Glomerular endothelial cell (primary cell): ENCODE results near the gene SPATA46. TPM values are rescaled to one million over a fixed set of nuclear protein-coding genes. Genes with fewer than 3 reads are reported as not detected.

Experiments used
- DNase-seq: peaks from one replicate; pipeline ENCODE4 v3.0.0-alpha.2; 2011; ENCODE audit warnings: low read depth, low spot score; ENCODE audit errors: extremely low read depth
- total RNA-seq: library from RNA; depleted of rRNA; stranded (reverse); fragments of >200 nt; gene quantifications from 2 replicates; pipeline ENCODE4 v1.2.3, GENCODE V29; 2015

Gene SPATA46
- total RNA-seq, 1 donor from 2014 or later: not detected

GRCh38 chr1:162391790-162392563 is 15.3 kb upstream of the SPATA46 start:
- DNase-seq: no peak

- no peak for DNase-seq
Observed at GRCh38 chr1:162390396-162391185, 13.9 kb upstream of the SPATA46 start.

- no peak for DNase-seq
Observed at GRCh38 chr1:162389971-162390370, 13.3 kb upstream of the SPATA46 start.

- DNase-seq: no peak
Observed at GRCh38 chr1:162389021-162389818, 12.6 kb upstream of the SPATA46 start.

- no peak for DNase-seq
Observed at GRCh38 chr1:162388615-162389014, 12.0 kb upstream of the SPATA46 start.

- no peak for DNase-seq
Observed at GRCh38 chr1:162388083-162388594, 11.5 kb upstream of the SPATA46 start.

GRCh38 chr1:162387226-162388082 is 10.8 kb upstream of the SPATA46 start:
- no peak for DNase-seq

- no peak for DNase-seq
Observed at GRCh38 chr1:162386292-162387225, 9.9 kb upstream of the SPATA46 start.

GRCh38 chr1:162385702-162386101 is 9.0 kb upstream of the SPATA46 start:
- DNase-seq: no peak

- DNase-seq: no peak
Observed at GRCh38 chr1:162385280-162385623, 8.6 kb upstream of the SPATA46 start.

GRCh38 chr1:162384601-162385279 is 8.1 kb upstream of the SPATA46 start:
- DNase-seq: no peak

GRCh38 chr1:162384116-162384515 is 7.5 kb upstream of the SPATA46 start:
- DNase-seq: no peak

GRCh38 chr1:162383516-162383915 is 6.9 kb upstream of the SPATA46 start:
- no peak for DNase-seq

GRCh38 chr1:162383091-162383490 is 6.4 kb upstream of the SPATA46 start:
- no peak for DNase-seq

GRCh38 chr1:162381941-162382750 is 5.5 kb upstream of the SPATA46 start:
- no peak for DNase-seq

GRCh38 chr1:162381383-162381782 is 4.7 kb upstream of the SPATA46 start, which contains the start of gene C1orf226:
Gene C1orf226, plus strand, starts transcription at chr1:162381728. Its CDS starts 174 bp downstream, at chr1:162381902.
- no peak for DNase-seq

- no peak for DNase-seq
Observed at GRCh38 chr1:162380061-162380846, 3.6 kb upstream of the SPATA46 start.
